Liver (tissue), 9 donors: ENCODE results near the gene SNX3. TPM values are rescaled to one million over a fixed set of nuclear protein-coding genes. Genes with fewer than 3 reads are reported as not detected.

Experiments used
- DNase-seq: peaks from one replicate; pipeline ENCODE4 v3.0.0-alpha.2; 2017; ENCODE audit warnings: low spot score
- H3K27ac ChIP-seq, 2 donors: one replicate each; pipeline ENCODE4 v1.7.0; 2013; ENCODE audit warnings: inconsistent platforms in 2 of 2, low read length in 2 of 2, control low read depth in 1 of 2, low read depth in 1 of 2, mild to moderate bottlenecking in 1 of 2
- H3K27me3 ChIP-seq, 4 donors: one replicate each; pipeline versions ENCODE4 v1.6.1 to v1.7.0; 2013; ENCODE audit warnings: low read length in 3 of 4, inconsistent platforms in 1 of 4, mild to moderate bottlenecking in 1 of 4, moderate library complexity in 1 of 4; ENCODE audit not compliant: control insufficient read depth in 4 of 4, insufficient read depth in 4 of 4
- H3K36me3 ChIP-seq, 4 donors: one replicate each; pipeline versions ENCODE4 v1.6.1 to v1.7.0; 2013; ENCODE audit warnings: low read length in 3 of 4, mild to moderate bottlenecking in 3 of 4, low read depth in 1 of 4, moderate library complexity in 1 of 4; ENCODE audit not compliant: control insufficient read depth in 4 of 4, insufficient read depth in 3 of 4
- H3K4me1 ChIP-seq, 4 donors: one replicate each; pipeline versions ENCODE4 v1.6.1 to v1.7.0; 2013; ENCODE audit warnings: low read length in 3 of 4, mild to moderate bottlenecking in 3 of 4, moderate library complexity in 1 of 4; ENCODE audit not compliant: control insufficient read depth in 4 of 4, insufficient read depth in 4 of 4
- H3K4me3 ChIP-seq, 3 donors: one replicate each; pipeline versions ENCODE4 v1.6.1 to v1.7.0; 2013; ENCODE audit warnings: low read length in 3 of 3, control low read depth in 1 of 3, low read depth in 1 of 3, mild to moderate bottlenecking in 1 of 3
- H3K9ac ChIP-seq, 2 donors: one replicate each; pipeline ENCODE4 v1.7.0; 2013; ENCODE audit warnings: low read length in 2 of 2, mild to moderate bottlenecking in 2 of 2, moderate library complexity in 2 of 2, control low read depth in 1 of 2, low read depth in 1 of 2
- H3K9me3 ChIP-seq, 4 donors: one replicate each; pipeline versions ENCODE4 v1.6.1 to v1.7.0; 2013; ENCODE audit warnings: low read length in 3 of 4; ENCODE audit not compliant: control insufficient read depth in 4 of 4
- CTCF ChIP-seq: fragments of 150-350 bp; IDR thresholded peaks from 2 replicates; pipeline ENCODE4 v1.5.1; 2017; ENCODE audit warnings: improper control_type of control experiment, low read depth, low read length; ENCODE audit not compliant: missing input control
- EGR1 ChIP-seq, 2 donors: IDR thresholded peaks; 2 replicates each; pipeline ENCODE4 v1.6.1; 2016 to 2018; ENCODE audit warnings: antibody characterized with exemption in 2 of 2, low read depth in 2 of 2
- FOXA1 ChIP-seq: IDR thresholded peaks from 2 replicates; pipeline ENCODE4 v1.6.1; 2016; ENCODE audit warnings: antibody characterized with exemption
- GABPA ChIP-seq, 2 donors: IDR thresholded peaks in 1 of 2; conservative IDR thresholded peaks in 1 of 2; 2 replicates each; pipeline ENCODE4 v1.6.1; 2016; ENCODE audit warnings: antibody characterized with exemption in 2 of 2, mild to moderate bottlenecking in 1 of 2, moderate library complexity in 1 of 2
- HNF4A ChIP-seq, 2 donors: conservative IDR thresholded peaks; 2 replicates each; pipeline ENCODE4 v1.6.1; 2016; ENCODE audit warnings: antibody characterized with exemption in 2 of 2, mild to moderate bottlenecking in 2 of 2
- HNF4G ChIP-seq: IDR thresholded peaks from 2 replicates; pipeline ENCODE4 v1.6.1; 2016; ENCODE audit warnings: antibody characterized with exemption
- JUND ChIP-seq, 2 donors: IDR thresholded peaks; 2 replicates each; pipeline ENCODE4 v1.6.1; 2016; ENCODE audit warnings: antibody characterized with exemption in 2 of 2
- RAD21 ChIP-seq, 2 donors: IDR thresholded peaks; 2 replicates each; pipeline ENCODE4 v1.6.1; 2016; ENCODE audit warnings: antibody characterized with exemption in 2 of 2, mild to moderate bottlenecking in 2 of 2
- REST ChIP-seq: IDR thresholded peaks from 2 replicates; pipeline ENCODE4 v1.6.1; 2016; ENCODE audit warnings: antibody characterized with exemption, mild to moderate bottlenecking
- RXRA ChIP-seq, 2 donors: IDR thresholded peaks; 2 replicates each; pipeline ENCODE4 v1.6.1; 2017 to 2018; ENCODE audit warnings: antibody characterized with exemption in 2 of 2, mild to moderate bottlenecking in 1 of 2
- TAF1 ChIP-seq: conservative IDR thresholded peaks from 2 replicates; pipeline ENCODE4 v1.6.1; 2016; ENCODE audit warnings: antibody characterized with exemption, mild to moderate bottlenecking
- ZBTB33 ChIP-seq: IDR thresholded peaks from 2 replicates; pipeline ENCODE4 v1.6.1; 2016; ENCODE audit warnings: antibody characterized with exemption
- WGBS: extraction: QIAGEN DNeasy Blood & Tissue Kit; methylation state at CpG from one replicate; pipeline ENCODE4 v1.1.7; 2013; 5-methylcytosine and 5-hydroxymethylcytosine counted together
- polyA plus RNA-seq, 2 donors: library from polyadenylated mRNA; stranded (reverse) in 1 of 2; unstranded in 1 of 2; fragments of 200-250 nt in 1 of 2; fragments of >200 nt in 1 of 2; fragmentation: Nextera tagmentation in 1 of 2; extraction: Ambion mirVana in 1 of 2; gene quantifications; one replicate each; pipeline versions ENCODE4 v1.2.1 to v1.2.3, GENCODE V29; 2013 to 2015
- total RNA-seq, 2 donors: library from RNA; depleted of rRNA; stranded (reverse); fragments of >200 nt; gene quantifications; one replicate each; pipeline ENCODE4 v1.2.3, GENCODE V29; 2014
- donor health status: healthy.
- donor health status: healthy.
- donor health status: healthy.
- donor health status: healthy.
- donor health status: healthy.

SNX3 gene
- total and polyA plus RNA-seq, 4 donors, result 67.9 to 161 (median 111) TPM

- H3K9me3 ChIP-seq, result no peaks in the 10 kb centered on the region
- no peaks in the 10 kb centered on the region for H3K4me1 ChIP-seq
- H3K27ac ChIP-seq, result no peak overlapping the region
- no peak for DNase-seq
- H3K4me3 ChIP-seq, result no peak overlapping the region
- H3K9ac ChIP-seq, result no peak overlapping the region
- TF ChIP-seq REST (no peak), HNF4A (conservative IDR thresholded peaks at IDR 0.05) (no peak)
- 88% methylated on average over 4 of the region's 4 CpGs for WGBS
- no peaks in the 10 kb centered on the region for H3K36me3 ChIP-seq
- no peaks in the 10 kb centered on the region for H3K27me3 ChIP-seq
These were observed 17.0 kb upstream of the SNX3 start for GRCh38 chr6:108277831-108278230.

- WGBS, result 92% methylated on average over 1 of the region's 1 CpG
- no peaks in the 10 kb centered on the region for H3K9me3 ChIP-seq
- no peaks in the 10 kb centered on the region for H3K4me1 ChIP-seq
- H3K9ac ChIP-seq, result no peak overlapping the region
- no peaks in the 10 kb centered on the region for H3K36me3 ChIP-seq
- no peak overlapping the region for H3K27ac ChIP-seq
- DNase-seq, result no peak
- no peaks in the 10 kb centered on the region for H3K27me3 ChIP-seq
- no peak for TF ChIP-seq JUND (IDR thresholded peaks at IDR 0.05)
- no peak for TF ChIP-seq FOXA1
- TF ChIP-seq TAF1, result no peak
- TF ChIP-seq REST, result no peak
- no peak for TF ChIP-seq ZBTB33
- no peak for TF ChIP-seq RXRA (IDR thresholded peaks at IDR 0.05)
- no peak for TF ChIP-seq EGR1 (IDR thresholded peaks at IDR 0.05; ENCODE audit: low read depth in 2 of 2)
- no peak for TF ChIP-seq CTCF
- TF ChIP-seq HNF4G, result no peak
- TF ChIP-seq GABPA (IDR thresholded peaks at IDR 0.05 in 1 of 2, conservative IDR thresholded peaks at IDR 0.05 in 1 of 2), result no peak
- no peak for TF ChIP-seq HNF4A (conservative IDR thresholded peaks at IDR 0.05)
- no peak for TF ChIP-seq RAD21 (IDR thresholded peaks at IDR 0.05)
- no peak overlapping the region for H3K4me3 ChIP-seq
These were observed 16.5 kb upstream of the SNX3 start for GRCh38 chr6:108277295-108277694.
